HL-60 (cell line): Measurements from ENCODE around the gene DPP6.

ENCODE experiments used
- DNase-seq, 2 experiments: peaks; one replicate each; pipeline ENCODE4 v3.0.0-alpha.2; 2010 to 2020; ENCODE audit warnings: low read depth in 1 of 2, low spot score in 1 of 2
- H3K27ac ChIP-seq: fragments of 250-450 bp; sonication (Bioruptor Pico); replicated peaks from 2 replicates; pipeline ENCODE4 v1.5.1; 2020; ENCODE audit warnings: mild to moderate bottlenecking, moderate library complexity
- H3K27me3 ChIP-seq: fragments of 250-450 bp; sonication (Bioruptor Pico); 2 replicates; pipeline ENCODE4 v1.5.1; 2021; ENCODE audit warnings: mild to moderate bottlenecking, moderate library complexity; ENCODE audit not compliant: insufficient read depth, poor library complexity, severe bottlenecking
- H3K4me3 ChIP-seq: replicated peaks from 2 replicates; pipeline ENCODE4 v1.5.1; 2011; ENCODE audit warnings: mild to moderate bottlenecking, control low read depth, low read length; ENCODE audit not compliant: insufficient read depth
- CTCF ChIP-seq: IDR thresholded peaks from one replicate; pipeline ENCODE4 v1.5.1; 2011; ENCODE audit warnings: low read length, control low read depth, inconsistent platforms; ENCODE audit not compliant: insufficient read depth
- GABPA ChIP-seq: IDR thresholded peaks from 2 replicates; pipeline ENCODE4 v1.6.1; 2012; ENCODE audit warnings: low read depth
- POLR2AphosphoS5 ChIP-seq: IDR thresholded peaks from 2 replicates; pipeline ENCODE4 v1.6.1; 2012; ENCODE audit warnings: low read depth
- REST ChIP-seq: IDR thresholded peaks from 2 replicates; pipeline ENCODE4 v1.6.1; 2012; ENCODE audit warnings: low read depth; ENCODE audit not compliant: insufficient replicate concordance
- SPI1 ChIP-seq: IDR thresholded peaks from 2 replicates; pipeline ENCODE4 v1.6.1; 2012; ENCODE audit warnings: low read depth, mild to moderate bottlenecking, borderline replicate concordance

Gene DPP6

GRCh38 chr7:154709840-154710520 lies 657.8 kb downstream of the DPP6 start:
- no peaks in the 10 kb centered on the region for H3K27me3 ChIP-seq
- no peak for DNase-seq
- TF ChIP-seq POLR2AphosphoS5 (no peak), GABPA (no peak), SPI1 (no peak), REST (no peak), CTCF (no peak)
- H3K27ac ChIP-seq: no peak overlapping the region
- no peak overlapping the region for H3K4me3 ChIP-seq

DNA sequence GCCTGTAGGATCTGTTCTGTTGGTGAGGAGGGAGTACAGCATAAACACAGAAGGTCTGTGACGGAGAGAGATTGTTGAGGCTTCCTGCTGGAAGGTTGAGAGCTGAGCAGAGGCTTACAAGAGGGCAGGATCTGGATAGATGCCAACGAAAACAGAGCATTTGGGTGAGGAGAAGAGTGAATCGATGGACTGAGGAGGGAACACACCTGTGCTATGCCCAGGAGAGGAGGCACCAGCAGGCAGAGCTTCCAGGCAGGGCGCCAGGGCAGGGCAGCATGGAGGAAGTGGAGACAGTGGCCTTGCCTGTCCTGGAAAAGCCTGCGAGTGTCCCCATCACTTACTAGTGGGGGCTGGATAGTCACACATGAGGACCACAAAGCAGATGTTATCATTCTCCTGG lies 667.8 kb downstream of the DPP6 start:
- no peak for DNase-seq
- H3K4me3 ChIP-seq: no peak overlapping the region
- TF ChIP-seq REST (no peak), POLR2AphosphoS5 (no peak), CTCF (no peak), GABPA (no peak), SPI1 (no peak)

DNA sequence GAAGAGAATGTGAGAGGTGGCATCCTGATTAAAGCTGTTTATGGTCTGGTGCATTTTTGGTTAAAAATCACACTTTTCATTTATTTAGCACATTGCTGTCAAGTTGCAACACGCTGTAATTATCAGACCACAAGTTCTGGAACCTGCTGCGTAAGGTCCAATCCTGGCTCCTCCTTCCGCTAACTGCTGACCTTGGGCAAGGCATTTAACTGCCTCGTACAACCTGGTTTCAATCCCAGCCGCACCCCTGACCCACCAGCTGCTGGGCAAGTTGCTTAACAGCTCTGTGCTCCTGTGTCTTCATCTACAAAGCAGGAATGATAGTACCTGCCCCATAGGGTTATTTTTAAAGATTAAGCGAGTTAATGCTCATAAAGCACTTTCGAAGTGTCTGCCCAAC lies 668.9 kb downstream of the DPP6 start:
- Histone ChIP-seq H3K27me3 (no peaks in the 10 kb centered on the region), H3K27ac (no peak overlapping the region), H3K4me3 (no peak overlapping the region)
- no peak for TF ChIP-seq SPI1
- TF ChIP-seq REST: no peak
- TF ChIP-seq GABPA: no peak
- TF ChIP-seq CTCF: no peak
- TF ChIP-seq POLR2AphosphoS5: no peak
- DNase-seq: no peak

More for the DNA sequence above, 667.8 kb downstream of the DPP6 start:
- Histone ChIP-seq H3K27me3 (no peaks in the 10 kb centered on the region), H3K27ac (no peak overlapping the region)
